ENCODE measurements around the gene IRF7.

IRF7 gene

DNA sequence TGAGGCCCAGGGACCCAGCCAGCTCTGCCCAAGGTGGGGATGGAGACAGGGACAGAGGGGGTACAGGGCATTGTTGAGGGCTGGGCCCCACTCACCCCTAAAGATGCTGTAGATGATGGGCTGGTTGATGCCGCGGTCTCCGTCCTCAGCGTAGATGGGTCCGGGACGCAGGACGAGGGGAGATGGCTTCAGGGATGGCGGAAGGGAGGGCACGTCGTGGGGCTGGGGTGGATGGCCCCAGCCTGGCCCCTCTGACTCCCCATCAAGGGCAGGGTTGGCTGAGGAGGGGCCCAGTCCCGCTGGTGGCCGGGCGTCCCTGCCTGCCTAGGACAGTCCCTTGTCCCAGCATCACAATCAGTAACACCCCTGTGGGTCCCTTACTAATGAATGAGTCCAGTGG, 4.5 kb upstream of the IRF7 start:
- no peak for DNase-seq

DNA sequence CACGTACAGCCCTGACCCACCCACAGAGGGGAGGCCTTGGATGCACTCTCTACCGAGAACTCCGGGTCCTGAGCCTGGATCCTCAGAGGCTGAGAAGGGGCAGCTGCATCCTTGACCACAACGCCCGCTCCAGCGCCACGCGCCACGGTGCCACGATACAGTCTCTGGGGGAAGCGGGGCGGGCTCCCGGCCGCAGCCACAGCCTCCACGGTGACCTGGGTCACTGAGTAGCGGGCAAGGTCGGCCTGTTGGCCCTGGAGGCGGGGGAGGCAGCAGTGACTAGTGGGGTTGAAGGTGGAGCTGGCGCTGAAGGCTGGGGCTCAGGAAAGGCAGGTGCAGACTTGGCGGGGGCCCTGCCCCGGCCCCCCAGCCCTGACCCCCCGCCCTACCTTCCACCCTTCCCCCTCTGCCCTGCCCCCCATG, 3.9 kb upstream of the IRF7 start:
- DNase-seq = no peak

DNA sequence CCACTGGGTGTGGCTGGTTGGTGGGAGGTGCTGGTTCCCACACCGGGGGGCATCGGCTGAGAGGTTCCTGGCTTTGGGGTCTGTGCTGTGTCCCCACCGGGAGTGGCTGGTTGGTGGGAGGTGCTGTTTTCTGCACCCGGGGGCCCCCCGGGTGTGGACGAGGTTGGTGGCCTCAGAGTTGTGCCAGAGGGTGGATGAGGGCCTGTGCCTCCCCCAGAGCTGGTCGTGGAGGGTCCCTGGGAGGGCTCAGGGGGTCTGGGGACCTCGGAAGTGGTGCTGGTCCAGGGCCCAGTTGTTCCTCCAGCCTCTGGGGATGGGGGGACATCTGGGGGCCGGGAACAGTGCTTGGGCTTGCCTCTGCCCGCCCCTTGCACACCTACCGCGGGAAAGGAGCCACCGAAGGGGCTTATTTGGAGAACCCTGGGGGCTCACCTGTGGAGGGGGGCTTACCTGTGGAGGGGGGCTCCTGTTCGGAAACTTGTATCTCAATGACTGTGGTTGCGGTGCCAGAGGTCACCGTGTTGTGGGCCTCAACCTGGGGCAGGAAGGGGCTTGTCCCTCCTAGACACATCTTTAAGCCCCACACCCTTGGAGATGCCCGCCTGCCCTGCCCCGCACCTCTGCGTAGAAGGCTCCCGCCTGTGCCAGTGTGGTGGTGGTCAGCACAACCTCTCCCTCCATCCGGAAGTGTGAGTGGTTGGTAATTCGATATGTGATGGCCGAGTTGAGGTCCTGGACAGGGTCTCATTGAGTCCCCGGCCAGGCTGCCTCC, 3.3 kb upstream of the IRF7 start:
- DNase-seq = no peak

DNA sequence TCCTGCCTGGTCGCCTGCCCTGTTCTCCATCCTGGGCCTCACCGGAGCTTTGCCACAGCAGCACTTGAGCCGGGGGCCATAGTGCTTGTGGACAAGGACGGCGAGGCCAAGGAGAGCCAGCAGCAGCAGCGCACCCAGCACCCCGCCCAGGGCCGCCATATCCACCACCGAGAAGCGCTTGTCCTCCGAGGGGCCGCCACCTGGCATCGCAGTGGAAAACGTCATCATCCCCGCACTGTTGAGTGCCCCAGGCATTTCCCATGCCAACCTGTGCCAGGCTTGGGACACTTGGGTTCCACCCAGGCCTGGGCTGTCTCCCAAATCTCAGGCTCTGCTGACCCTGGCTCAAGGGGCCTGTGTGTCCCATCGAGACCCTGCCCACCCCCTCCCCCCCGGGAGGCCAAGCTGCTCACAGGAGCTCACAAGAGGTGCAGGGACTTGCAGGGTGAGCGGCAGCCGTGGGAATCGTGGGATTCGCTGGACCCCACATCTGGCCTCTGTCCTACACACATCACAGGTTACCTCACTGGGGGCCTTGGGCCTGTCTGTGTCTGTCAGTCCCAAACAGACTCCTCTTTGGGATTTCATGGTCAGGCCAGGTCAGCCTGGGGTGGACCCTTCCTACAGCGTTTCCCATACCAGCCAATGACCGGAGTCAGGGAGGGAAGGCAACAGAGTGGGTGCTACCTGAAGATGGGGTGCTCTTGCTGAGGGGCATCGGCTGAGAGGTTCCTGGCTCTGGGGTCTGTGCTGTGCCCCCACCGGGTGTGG, 2.3 kb upstream of the IRF7 start:
- no peak for DNase-seq

DNA sequence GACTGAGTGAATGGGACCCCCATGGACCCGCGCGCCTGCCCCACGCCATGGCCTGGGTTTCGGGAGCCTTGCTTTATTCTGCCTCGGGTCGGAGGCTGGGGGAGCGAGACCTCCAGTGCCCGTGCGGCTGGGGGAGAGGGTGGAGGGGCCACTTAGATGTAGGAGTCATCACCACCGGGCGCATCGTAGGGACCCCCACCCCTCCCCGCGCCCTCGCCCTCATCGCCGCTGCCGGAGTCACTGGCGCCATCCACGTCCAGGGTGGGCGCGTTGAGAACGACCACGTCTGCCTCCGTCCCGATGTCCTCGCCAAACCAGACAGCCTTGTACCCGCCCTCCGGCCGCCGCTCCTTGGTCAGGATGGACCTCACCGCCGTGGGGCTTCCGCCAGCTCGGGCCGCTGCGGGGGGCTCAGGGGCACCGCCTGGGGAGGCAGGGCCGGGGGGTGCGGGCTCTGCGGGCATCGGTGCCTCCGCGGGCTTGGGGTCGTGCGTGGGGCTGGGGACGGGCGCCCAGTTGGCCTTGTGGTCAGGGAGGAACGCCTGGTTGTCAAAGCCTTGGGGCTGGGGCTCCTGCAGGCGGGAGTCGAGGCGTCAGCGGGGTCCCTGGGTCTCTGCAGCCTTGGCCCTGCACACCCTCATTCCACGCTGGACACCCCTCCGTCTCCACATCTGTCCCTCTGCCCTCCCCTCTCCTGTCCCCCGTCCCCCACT, 1.6 kb upstream of the IRF7 start:
- DNase-seq = no peak

DNA sequence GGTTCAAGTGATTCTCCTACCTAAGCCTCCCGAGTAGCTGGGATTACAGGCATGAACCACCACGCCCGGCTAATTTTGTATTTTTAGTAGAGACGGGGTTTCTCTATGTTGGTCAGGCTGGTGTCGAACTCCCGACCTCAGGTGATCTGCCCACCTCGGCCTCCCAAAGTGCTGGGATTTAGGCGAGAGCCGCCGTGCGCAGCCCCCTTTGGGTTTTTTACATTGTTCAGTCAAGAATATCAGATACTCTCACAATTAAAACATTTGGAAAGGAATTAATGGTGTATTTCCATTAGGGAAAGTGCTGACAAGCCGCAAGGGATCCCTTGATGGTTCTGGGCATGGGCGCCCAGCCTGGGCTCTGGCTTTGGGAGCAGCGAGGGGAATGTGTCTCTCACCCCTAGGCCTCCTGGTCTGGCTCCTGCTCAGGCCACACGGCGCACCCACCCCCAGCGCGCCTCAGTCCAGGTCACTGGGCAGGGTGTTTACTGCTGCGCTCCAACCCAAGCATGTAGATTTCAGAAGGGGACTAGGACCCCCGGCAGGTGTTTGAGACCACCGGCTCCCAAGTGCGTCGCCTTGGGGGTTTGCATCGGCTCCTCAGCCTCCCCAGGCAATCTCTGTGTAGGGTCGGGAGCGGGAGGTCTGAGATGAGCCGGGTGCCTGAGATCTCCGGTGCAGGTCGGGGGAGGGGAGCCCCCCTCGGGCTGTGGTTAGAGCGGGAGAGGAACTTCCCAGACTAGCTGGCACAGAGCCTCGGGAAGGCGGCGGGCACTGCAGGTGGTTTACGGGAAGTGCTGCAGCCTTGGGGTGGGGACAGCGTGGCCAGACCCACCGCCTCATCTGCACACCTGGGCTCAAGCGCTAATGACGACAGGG, 809 bp upstream of the IRF7 start:
- no peak for DNase-seq

DNA sequence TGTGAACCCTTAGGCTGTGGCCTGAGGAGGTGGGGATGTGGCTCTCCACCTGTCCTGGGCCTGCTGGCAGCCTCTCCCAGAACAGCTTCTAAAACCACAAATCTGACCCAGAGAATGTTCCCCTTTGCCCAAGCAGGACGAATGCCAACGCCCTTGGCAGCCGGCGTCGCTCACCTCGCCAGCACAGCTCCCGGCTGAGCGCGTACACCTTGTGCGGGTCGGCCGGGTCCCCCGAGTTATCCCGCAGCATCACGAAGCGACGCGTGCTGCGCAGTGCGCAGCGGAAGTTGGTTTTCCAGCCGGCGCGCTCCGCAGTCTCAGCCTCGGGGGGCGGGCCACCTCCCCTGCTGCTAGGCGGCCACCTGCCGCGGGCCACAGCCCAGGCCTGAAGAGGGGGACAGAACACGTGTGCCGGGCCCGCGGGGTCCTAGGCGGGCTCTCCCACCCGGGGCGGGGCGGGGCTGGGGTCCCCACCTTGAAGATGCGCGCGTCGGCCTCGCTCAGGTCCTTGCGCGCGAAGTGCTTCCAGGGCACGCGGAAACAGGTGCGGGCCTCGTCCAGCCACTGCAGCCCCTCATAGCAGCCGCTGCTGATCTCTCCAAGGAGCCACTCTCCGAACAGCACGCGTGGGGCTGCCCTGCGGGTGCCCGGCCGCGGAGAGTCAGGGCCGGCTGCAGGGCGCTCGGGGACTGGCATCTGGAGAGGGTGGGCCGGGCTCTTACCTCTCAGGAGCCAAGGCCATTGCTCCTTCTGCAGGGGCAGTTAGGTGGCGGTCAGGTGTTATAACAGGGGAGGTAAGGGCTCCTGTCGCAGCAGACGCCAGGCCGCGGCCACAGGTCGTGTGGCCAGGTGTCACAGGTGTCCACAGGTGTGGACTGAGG, 887 bp downstream of the IRF7 start:
- DNase-seq = no peak

DNA sequence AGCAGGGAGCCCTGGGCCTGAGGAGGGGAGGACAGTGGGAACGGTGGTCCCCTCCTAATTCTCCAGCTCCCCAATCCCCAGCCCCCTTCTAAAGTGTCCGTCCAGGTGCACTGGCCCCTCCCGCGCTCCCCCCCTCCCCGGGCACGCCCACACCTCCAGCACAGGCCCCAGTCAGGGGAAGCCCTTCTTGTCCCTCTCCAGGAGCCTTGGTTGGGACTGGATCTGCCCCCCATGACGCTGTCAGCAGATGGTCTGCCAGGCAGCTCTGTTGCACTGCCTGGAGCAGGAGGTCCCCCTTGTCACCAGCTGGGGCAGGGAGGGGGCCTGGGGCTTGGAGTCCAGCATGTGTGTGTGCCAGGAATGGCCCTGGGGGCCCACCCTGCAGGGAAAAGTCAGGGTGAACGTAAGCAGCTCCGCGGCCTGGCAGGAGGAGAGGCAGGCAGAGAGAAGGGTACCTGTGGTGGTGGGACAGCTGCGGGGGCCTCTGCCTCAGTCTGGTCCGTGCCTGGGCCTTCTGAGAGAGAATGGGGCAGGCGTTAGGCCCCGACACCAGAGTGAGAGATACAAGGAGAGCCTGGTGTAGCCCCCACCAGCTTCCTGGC, 1.6 kb downstream of the IRF7 start:
- no peak for DNase-seq

DNA sequence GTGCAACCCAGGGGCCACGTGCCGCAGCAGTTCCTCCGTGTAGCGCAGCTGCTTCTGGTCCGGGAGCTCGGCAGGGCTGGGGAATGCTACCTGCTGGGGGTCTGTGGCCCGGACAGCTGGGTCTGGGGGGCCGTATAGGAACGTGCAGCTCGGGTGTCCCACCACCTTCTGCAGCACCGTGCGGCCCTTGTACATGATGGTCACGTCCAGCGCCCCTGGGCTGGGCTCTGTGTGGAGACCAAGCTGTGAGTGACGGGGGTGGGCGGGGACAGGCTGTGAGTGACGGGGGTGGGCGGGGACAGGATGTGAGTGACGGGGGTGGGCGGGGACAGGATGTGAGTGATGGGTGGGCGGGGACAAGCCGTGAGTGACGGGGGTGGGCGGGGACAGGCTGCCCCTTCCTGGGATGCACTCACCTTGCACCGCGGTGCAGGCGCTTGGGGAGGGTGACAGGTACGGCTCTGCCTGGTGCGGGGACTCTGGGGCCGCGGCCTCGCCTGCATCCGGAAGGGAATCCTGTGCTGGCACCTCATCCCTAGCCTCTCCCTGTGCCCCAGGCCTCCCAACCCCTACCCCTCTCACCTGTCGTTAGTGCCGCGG, 2.3 kb downstream of the IRF7 start:
- DNase-seq = no peak

DNA sequence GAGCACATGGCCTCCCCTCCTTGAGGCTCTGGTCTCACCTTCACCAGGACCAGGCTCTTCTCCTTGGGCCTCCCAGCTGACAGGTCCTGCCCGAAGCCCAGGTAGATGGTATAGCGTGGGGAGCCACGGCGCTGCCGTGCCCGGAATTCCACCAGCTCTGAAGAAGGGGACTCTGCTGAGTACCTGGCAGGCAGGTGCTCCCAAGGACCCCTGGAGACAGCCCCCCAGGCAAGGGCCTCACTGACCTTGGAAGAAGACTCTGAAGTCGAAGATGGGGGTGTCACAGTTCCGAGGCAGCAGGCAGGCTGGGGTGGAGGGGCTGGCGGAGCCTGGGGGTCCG, 2.8 kb downstream of the IRF7 start:
- no peak for DNase-seq

DNA sequence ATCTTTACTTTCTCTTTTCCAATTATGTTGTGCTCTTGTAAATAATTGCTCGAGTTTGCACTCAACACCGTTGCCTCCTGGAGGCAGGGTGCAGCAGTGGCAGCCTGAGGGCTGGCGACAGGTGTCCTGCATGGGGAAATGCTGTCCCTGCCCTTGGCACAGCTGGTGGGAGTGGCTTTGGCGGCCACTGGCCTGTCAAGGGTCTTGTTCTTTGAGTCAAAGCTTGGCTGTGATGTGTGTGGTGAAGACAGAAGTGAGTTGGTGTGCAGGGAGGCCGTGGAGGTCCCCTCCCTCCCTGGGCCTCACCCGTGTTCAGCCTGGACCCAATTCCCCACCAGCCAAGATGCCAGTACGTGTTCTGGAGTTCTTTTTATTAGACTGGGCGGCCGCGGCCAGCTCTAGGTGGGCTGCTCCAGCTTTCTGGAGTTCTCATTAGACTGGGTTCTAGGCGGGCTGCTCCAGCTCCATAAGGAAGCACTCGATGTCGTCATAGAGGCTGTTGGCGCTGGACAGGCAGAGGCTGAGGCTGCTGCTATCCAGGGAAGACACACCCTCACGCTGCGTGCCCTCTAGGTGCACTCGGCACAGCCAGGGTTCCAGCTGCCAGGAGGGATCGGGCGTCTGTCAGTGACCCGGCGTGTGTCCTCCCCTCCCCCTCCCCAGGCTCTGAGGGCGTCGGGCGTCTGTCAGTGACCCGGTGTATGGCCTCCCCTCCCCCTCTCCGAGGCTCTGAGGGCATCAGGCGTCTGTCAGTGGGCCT, 3.4 kb downstream of the IRF7 start:
- no peak for DNase-seq

DNA sequence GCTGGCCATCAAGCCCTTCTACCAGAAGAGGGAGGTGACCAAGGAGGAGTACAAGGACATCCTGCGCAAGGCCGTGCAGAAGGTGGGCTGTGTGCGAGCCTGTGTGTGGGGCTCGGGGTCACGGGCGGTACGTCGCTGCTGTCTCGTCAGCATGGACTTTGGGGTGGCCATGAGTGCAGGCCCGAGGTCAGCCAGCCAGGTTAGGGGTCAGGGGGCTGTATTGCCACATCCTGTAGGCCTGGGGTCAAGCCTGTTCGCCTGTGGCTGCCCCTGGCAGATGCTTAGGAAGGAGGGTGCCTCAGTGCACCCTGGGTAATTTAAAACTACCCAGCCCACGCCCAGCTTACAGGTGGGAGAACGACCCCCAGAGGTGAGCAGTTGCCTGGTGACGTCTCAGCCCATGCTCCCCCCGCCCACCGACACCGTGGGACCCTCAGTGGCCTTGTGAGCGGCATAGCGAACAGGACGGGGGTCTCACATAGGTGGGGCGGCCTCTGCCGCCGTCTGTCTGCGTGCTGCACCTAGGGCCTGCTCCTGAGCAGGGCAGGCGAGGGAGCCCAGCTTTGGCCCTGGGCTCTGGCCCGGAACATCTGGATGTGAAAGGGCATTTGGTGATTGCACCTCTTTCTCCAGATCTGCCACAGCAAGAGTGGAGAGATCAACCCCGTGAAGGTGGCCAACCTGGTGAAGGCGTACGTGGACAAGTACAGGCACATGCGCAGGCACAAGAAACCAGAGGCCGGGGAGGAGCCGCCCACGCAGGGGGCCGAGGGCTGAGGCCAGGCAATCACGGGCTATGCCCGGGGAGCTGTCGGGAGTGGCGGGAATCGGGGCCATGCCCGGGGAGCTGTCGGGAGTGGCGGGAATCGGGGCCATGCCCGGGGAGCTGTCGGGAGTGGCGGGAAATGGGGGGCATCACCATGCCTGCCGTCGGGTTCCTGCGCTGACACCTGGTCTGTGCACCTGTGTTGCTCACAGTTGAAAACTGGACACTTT, 4.5 kb downstream of the IRF7 start:
- no peak for DNase-seq

DNA sequence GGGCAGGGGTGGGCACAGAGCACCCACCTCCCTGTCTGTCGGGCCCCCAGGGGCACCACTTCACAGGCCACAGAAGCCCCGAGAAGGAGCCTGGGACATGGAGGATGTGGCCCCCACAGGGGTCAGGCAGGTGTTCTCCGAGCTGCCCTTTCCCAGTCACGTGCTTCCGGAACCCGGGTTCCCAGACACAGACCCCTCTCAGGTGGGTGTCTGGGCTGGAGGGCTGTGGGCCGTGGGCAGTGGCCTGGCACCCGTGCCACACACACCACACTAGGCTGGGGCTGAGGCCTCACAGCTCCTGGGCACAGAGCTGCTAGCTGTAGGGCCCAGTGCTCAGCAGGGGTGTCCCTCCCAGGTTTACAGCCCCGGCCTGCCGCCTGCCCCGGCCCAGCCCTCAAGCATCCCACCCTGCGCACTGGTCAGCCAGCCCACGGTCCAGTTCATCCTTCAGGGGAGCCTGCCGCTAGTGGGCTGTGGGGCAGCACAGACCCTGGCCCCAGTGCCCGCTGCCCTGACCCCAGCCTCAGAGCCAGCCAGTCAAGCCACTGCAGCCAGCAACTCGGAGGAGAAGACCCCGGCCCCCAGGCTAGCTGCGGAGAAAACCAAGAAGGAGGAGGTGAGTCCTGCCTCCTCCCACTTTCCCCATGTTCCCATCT, 5.5 kb downstream of the IRF7 start:
- DNase-seq = no peak

DNA sequence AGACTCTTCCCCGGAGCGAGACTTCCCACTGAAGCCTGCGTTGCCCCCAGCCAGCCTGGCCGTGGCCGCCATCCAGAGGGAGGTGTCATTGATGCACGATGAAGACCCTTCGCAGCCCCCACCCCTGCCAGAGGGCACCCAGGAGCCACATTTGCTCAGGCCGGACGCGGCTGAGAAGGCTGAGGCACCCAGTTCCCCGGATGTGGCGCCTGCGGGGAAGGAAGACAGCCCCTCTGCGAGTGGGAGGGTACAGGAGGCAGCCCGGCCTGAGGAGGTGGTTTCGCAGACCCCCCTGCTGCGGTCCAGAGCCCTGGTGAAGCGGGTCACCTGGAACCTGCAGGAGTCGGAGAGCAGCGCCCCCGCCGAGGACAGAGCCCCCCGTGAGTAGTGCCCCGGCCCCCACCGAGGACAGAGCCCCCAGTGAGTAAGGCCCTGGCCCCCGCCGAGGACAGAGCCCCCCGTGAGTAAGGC, 6.4 kb downstream of the IRF7 start:
- no peak for DNase-seq

DNA sequence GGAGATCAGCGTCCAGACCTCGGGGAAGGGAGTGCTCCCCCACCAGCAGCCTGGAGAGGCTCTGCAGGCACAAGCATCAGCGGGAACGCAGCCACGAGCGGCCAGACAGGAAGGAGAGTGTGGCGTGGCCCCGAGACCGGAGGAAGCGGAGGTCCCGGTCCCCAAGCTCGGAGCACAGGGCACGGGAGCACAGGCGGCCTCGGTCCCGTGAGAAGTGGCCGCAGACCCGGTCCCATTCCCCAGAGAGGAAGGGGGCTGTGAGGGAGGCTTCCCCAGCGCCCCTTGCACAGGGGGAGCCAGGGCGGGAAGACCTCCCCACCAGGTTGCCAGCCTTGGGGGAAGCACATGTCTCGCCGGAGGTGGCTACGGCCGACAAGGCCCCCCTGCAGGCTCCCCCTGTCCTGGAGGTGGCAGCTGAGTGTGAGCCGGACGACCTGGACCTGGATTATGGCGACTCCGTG, 6.9 kb downstream of the IRF7 start:
- no peak for DNase-seq

DNA sequence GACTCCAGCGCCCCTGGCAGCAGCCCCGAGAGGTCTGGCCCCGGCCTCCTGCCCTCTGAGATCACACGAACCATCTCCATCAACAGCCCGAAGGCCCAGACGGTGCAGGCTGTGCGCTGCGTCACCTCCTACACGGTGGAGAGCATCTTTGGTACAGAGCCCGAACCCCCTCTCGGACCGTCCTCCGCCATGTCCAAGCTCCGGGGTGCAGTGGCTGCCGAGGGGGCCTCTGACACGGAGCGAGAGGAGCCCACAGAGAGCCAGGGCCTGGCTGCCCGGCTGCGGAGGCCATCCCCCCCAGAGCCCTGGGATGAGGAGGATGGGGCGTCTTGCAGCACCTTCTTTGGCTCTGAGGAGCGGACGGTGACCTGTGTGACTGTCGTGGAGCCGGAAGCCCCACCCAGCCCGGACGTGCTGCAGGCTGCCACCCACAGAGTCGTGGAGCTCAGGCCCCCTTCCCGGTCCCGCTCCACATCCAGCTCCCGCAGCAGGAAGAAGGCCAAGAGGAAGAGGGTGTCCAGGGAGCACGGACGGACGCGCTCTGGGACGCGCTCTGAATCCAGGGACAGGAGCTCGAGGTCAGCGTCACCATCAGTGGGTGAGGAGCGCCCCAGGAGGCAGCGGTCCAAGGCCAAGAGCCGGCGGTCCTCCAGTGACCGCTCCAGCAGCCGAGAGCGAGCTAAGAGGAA, 7.6 kb downstream of the IRF7 start:
- DNase-seq = no peak

DNA sequence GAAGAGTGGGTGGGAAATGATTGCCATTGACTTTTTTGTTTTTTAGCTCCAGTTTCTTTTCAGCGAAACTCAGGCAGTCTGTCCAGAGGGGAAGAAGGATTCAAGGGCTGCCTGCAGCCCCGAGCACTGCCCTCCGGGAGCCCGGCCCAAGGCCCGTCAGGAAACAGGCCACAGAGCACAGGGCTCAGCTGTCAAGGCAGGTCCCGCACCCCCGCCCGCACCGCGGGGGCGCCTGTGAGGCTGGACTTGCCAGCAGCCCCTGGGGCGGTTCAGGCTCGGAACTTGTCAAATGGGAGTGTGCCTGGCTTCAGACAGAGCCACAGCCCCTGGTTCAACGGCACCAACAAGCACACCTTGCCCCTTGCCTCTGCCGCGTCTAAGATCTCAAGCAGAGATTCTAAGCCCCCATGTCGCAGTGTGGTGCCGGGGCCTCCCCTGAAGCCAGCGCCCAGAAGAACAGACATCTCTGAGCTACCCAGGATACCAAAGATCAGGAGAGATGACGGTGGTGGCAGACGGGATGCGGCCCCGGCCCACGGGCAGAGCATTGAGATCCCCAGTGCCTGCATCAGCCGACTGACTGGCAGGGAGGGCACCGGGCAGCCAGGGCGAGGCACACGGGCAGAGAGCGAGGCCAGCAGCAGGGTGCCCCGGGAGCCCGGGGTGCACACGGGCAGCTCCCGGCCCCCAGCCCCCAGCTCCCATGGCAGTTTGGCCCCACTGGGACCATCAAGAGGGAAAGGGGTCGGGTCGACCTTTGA, 8.6 kb downstream of the IRF7 start:
- no peak for DNase-seq
